Body of pancreas (tissue), 4 donors: ENCODE measurements around the gene FADS1. TPM values are rescaled to one million over a fixed set of nuclear protein-coding genes. Genes with fewer than 3 reads are reported as not detected.
A peak's percentile ranks its signal among the peaks of the same experiment; 100 is the strongest.

Source experiments
- ATAC-seq: fragments of 150-250 bp; one replicate; pipeline ENCODE4 v1.9.1; 2016
- DNase-seq, 4 donors: peaks; one replicate each; pipeline ENCODE4 v3.0.0-alpha.2; 2019
- H3K27ac ChIP-seq, 4 donors: fragments of 200-600 bp; sonication (generic); 1 replicate in 3 of 4; 2 replicates in 1 of 4; pipeline versions ENCODE4 v1.5.1 to v1.6.1; 2016 to 2019; ENCODE audit warnings: mild to moderate bottlenecking in 1 of 4, mixed read lengths in 1 of 4, moderate library complexity in 1 of 4
- H3K27me3 ChIP-seq, 2 donors: fragments of 200-600 bp; sonication (generic); one replicate each; pipeline ENCODE4 v1.6.0; 2016; ENCODE audit warnings: mild to moderate bottlenecking in 1 of 2
- H3K36me3 ChIP-seq, 2 donors: fragments of 200-600 bp; sonication (generic); replicated peaks in 1 of 2; 2 replicates each; pipeline ENCODE4 v1.5.1; 2016; ENCODE audit warnings: low read depth in 2 of 2; ENCODE audit not compliant: insufficient read depth in 1 of 2
- H3K4me1 ChIP-seq: fragments of 200-600 bp; sonication (generic); one replicate; pipeline ENCODE4 v1.6.0; 2016
- H3K4me3 ChIP-seq, 2 donors: fragments of 200-600 bp; sonication (generic); 1 replicate in 1 of 2; 2 replicates in 1 of 2; pipeline ENCODE4 v1.5.1; 2016 to 2019
- H3K9me3 ChIP-seq, 3 donors: fragments of 200-600 bp; sonication (generic); 1 replicate in 2 of 3; 2 replicates in 1 of 3; pipeline ENCODE4 v1.5.1; 2016
- POLR2A ChIP-seq, 3 donors: fragments of 450-650 bp; IDR thresholded peaks; one replicate each; pipeline ENCODE4 v1.6.1; 2016; ENCODE audit warnings: antibody characterized with exemption in 3 of 3, mild to moderate bottlenecking in 2 of 3
- WGBS, 2 donors: methylation state at CpG; one replicate each; pipeline ENCODE4 v1.1.5; 2017; 5-methylcytosine and 5-hydroxymethylcytosine counted together
- intact Hi-C: fragments of 100-400 bp; cut with DNase I; formaldehyde crosslinking; loops from one replicate; pipeline ENCODE4 v1.15.1; 2023
- total RNA-seq, 2 donors: library from RNA; depleted of rRNA; stranded (reverse); fragments of >200 nt; gene quantifications; one replicate each; pipeline ENCODE4 v1.1.0, GENCODE V29; 2016
- TF ChIP-seq, protein P1 (sequence below), 7 experiments: fragments of 450-650 bp in 4 of 7; fragments of 200-600 bp in 3 of 7; sonication (generic) in 3 of 7; IDR thresholded peaks; one replicate each; pipeline ENCODE4 v1.5.1; 2016 to 2019; ENCODE audit warnings: antibody characterized with exemption in 7 of 7

Gene FADS1
- total RNA-seq, 2 donors from 2014 or later: 4.6 to 7.0 TPM

DNA sequence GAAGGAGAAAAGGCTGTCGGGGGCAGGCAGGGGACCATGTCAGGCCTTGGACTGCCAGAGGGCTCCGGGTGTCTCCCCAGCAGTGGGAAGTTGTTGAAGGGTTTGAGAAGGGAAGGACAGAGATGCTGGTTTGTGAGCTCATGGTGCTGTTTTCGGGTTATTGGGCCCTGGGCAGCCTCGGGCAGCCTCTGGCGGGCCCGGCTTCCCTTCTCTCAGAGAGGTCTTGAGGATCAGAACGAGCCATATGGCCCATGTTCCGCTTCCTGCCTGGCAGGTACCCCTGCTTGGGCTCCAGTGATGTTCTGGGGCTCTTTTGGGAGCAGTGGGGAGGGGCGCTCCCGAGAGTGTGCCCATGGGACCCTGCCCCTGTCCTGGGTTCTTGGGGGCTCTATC is 54.6 kb downstream of the FADS1 start:
- ATAC-seq (no peak), DNase-seq (no peak)
- H3K4me1 ChIP-seq: peaks cover 33% of the 10 kb centered on the region
- 80 to 87% methylated on average over 10 of the region's 10 CpGs for WGBS, 2 donors
- no peak overlapping the region for H3K4me3 ChIP-seq
- no peak for TF ChIP-seq POLR2A (IDR thresholded peaks at IDR 0.05)
- TF ChIP-seq, protein P1, sequence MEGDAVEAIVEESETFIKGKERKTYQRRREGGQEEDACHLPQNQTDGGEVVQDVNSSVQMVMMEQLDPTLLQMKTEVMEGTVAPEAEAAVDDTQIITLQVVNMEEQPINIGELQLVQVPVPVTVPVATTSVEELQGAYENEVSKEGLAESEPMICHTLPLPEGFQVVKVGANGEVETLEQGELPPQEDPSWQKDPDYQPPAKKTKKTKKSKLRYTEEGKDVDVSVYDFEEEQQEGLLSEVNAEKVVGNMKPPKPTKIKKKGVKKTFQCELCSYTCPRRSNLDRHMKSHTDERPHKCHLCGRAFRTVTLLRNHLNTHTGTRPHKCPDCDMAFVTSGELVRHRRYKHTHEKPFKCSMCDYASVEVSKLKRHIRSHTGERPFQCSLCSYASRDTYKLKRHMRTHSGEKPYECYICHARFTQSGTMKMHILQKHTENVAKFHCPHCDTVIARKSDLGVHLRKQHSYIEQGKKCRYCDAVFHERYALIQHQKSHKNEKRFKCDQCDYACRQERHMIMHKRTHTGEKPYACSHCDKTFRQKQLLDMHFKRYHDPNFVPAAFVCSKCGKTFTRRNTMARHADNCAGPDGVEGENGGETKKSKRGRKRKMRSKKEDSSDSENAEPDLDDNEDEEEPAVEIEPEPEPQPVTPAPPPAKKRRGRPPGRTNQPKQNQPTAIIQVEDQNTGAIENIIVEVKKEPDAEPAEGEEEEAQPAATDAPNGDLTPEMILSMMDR (IDR thresholded peaks at IDR 0.05): no peak
- H3K9me3 ChIP-seq: no peaks in the 10 kb centered on the region
- H3K27me3 ChIP-seq: no peaks in the 10 kb centered on the region
- intact Hi-C loops: no loop called here
- no peak overlapping the region for H3K27ac ChIP-seq
- H3K36me3 ChIP-seq: no peaks in the 10 kb centered on the region

DNA sequence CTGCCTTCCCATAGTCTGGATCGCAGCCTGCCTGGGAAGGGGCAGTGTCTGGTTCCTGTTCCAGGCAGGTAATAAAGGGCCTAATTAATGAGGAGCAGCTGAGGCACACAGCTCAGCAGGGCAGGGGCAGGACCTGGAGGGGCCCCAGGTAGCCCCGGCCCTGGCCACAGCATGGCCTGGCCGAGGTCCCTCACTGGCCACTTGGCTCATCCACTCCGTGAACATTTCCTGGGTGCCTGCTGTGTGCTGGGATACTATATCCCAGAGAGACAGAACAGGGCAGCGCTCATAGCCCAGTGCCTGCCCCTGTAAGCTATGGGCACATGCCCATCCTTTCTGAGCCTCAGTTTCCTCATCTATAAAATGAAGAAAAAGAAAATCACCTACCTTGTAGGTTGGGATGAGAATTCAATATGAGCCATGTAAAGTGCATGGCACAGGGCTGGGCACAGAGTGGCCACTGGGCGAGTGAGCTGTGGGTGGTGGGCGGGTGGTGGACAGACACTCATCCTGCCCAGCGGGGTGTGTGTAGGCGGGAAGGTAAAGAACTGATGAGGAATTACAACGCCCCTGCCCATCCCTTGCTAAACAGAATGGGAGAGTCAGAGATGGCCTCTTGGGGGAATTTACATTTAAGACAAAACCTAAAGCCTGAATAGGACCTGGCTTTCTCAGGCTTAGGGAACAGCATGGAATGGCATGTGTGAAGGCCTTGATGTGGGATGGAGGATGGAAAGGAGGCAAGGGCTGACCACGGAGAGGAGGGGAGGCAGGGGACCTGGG is 55.2 kb downstream of the FADS1 start:
- intact Hi-C loops: no loop called here
- no peak overlapping the region for H3K4me3 ChIP-seq
- TF ChIP-seq POLR2A (IDR thresholded peaks at IDR 0.05): no peak
- TF ChIP-seq, protein P1 (IDR thresholded peaks at IDR 0.05): no peak
- no peaks in the 10 kb centered on the region for H3K9me3 ChIP-seq
- H3K36me3 ChIP-seq: no peaks in the 10 kb centered on the region
- DNase-seq (no peak), ATAC-seq (no peak)
- H3K27ac ChIP-seq: no peak overlapping the region
- peaks cover 39% of the 10 kb centered on the region for H3K4me1 ChIP-seq
- H3K27me3 ChIP-seq: no peaks in the 10 kb centered on the region
- 73 to 85% methylated on average over 9 to 11 of the region's 11 CpGs for WGBS, 2 donors

DNA sequence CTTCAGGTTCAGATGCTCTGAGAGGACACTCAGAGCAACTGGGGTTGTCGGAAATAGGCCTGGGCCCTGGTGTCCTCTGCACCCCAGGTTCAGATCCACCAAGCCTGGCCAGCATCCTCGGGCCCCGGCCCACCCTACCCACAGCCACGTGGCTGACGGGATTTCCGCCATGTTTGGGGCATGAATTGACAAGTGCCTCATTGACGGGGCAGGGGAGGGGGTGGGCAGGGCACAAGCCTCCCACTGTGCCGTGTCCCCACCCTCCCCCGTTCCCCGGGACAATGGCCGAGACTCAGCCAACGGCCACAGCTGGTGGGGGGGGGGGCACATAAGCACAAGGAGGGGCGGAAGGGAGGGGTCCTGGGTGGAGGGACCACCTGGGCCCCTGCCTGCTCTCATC is 55.9 kb downstream of the FADS1 start:
- H3K27ac ChIP-seq: no peak overlapping the region
- no peaks in the 10 kb centered on the region for H3K36me3 ChIP-seq
- TF ChIP-seq, protein P1 (IDR thresholded peaks at IDR 0.05): no peak
- no peak for TF ChIP-seq POLR2A (IDR thresholded peaks at IDR 0.05)
- DNase-seq: no peak
- H3K9me3 ChIP-seq: no peaks in the 10 kb centered on the region
- no peak overlapping the region for H3K4me3 ChIP-seq
- peaks cover 46% of the 10 kb centered on the region for H3K4me1 ChIP-seq
- no peaks in the 10 kb centered on the region for H3K27me3 ChIP-seq
- ATAC-seq: no peak
- 60 to 83% methylated on average over 3 to 11 of the region's 13 CpGs for WGBS, 2 donors
- intact Hi-C loops: no loop called here

DNA sequence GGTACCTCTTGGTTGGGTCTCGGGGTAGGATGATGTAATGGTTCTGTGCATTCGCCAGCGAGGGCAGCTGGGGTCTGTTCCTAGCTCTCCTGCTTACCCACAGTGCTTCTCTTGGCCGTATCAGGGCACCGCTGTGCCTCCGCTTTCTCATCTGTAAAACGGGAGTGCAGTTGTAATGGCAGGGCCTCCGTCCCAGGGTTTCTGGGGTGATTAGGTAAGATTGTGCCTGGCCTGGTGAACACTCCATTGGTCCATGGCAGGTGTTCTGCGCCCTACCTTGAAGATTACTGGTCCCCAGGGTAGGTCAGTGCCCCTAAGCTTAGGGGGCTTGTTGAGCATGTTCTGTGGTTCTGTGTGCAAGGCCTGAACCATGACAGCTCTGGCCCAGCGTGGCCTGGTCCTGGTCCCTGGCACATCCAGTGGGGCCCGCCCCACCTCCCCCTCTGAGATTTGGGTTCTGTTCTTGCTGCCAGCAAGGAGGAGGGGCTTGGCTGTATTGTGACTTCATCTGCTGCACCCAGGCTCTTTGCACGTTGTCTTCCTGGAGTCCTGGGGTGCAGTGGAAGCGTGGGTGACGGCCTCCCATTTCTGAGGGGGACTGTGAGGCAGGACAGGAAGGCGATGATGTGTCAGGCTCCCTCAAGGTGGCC is 59.5 kb downstream of the FADS1 start:
- H3K4me3 ChIP-seq: no peak overlapping the region
- peak; percentile 33 for ATAC-seq
- no peaks in the 10 kb centered on the region for H3K36me3 ChIP-seq
- no peaks in the 10 kb centered on the region for H3K27me3 ChIP-seq
- TF ChIP-seq, protein P1 (IDR thresholded peaks at IDR 0.05): no peak
- peak in 1 of 3 donors; percentile 4 for TF ChIP-seq POLR2A (IDR thresholded peaks at IDR 0.05)
- no peaks in the 10 kb centered on the region for H3K9me3 ChIP-seq
- DNase-seq: peak; percentile 47 to 65 (median 61)
- H3K4me1 ChIP-seq: peaks cover 62% of the 10 kb centered on the region
- intact Hi-C loops: no loop called here
- H3K27ac ChIP-seq: peak overlapping the region; percentile 85 to 97 (median 96)
- 26 to 38% methylated on average over 4 to 15 of the region's 15 CpGs for WGBS, 2 donors
